ENCODE measurements around the gene CATSPERD. TPM values are rescaled to one million over a fixed set of nuclear protein-coding genes. Genes with fewer than 3 reads are reported as not detected.

The CATSPERD gene
- total and polyA plus RNA-seq, 9 of the 15 experiments (the other 6 are each of a cell fraction or from before 2014, with no cell fraction given), result not detected

- peaks cover 5% of the 10 kb centered on the region for H3K9me1 ChIP-seq (ENCODE audit: control insufficient read depth, insufficient read depth, low read length)
- peaks cover 0 to 12% of the 10 kb centered on the region in 2 experiments; a peak in 1 of 5 replicates for H3K4me1 ChIP-seq (replicated peaks in 1 of 2; ENCODE audit: control insufficient read depth in 2 of 2, insufficient read depth in 2 of 2, low read length in 2 of 2)
- H3K79me2 ChIP-seq (ENCODE audit: control insufficient read depth, insufficient read depth, low read length), result peaks cover 29% of the 10 kb centered on the region
- ATAC-seq (no peak), FAIRE-seq (no peak), DNase-seq (ENCODE audit: extremely low read depth in 1 of 4, low spot score in 3 of 4) (peak in 1 of 4 experiments; percentile 6)
- no peak overlapping the region for H3K27ac ChIP-seq (ENCODE audit: extremely low read depth, low read depth, low read length)
- no peak overlapping the region for H2AFZ ChIP-seq (ENCODE audit: low read depth, low read length)
- H3K9ac ChIP-seq (ENCODE audit: insufficient read depth in 1 of 2, low read depth in 2 of 2, low read length in 2 of 2), result no peak overlapping the region
- CTCF ChIA-PET (ENCODE audit: low intra/inter-chr PET ratio), result no interaction called here
- intact Hi-C loops (cut with micrococcal nuclease), result no loop called here
- TF ChIP-seq POLR2B (IDR thresholded peaks at IDR 0.05; ENCODE audit: low read depth, partially characterized antibody) (no peak), RBM22 (IDR thresholded peaks at IDR 0.05; ENCODE audit: low read depth, low read length, poor library complexity, severe bottlenecking) (peak; percentile 51), POLR2G (IDR thresholded peaks at IDR 0.05; ENCODE audit: low read depth, low read length) (peak; percentile 9; the same call in 1 of the 2 replicates), POLR2AphosphoS5 (IDR thresholded peaks at IDR 0.05; ENCODE audit: control insufficient read depth, insufficient read depth, low read depth, low read length) (0 out of 2 replicates have a peak, but pooled peaks have one; percentile 18), HDGF (IDR thresholded peaks at IDR 0.05) (no peak), IRF9 (tag; IDR thresholded peaks at IDR 0.05) (no peak), RBFOX2 (IDR thresholded peaks at IDR 0.05; ENCODE audit: low read depth, low read length) (peak; percentile 27; the same call in 1 of the 2 replicates), ZNF253 (CRISPR knock-in tag; conservative IDR thresholded peaks at IDR 0.05) (no peak), BACH1 (tag; IDR thresholded peaks at IDR 0.05) (no peak), ZNF217 (CRISPR knock-in tag; IDR thresholded peaks at IDR 0.05) (no peak)
- peaks cover 89% of the 10 kb centered on the region for H3K36me3 ChIP-seq (ENCODE audit: control insufficient read depth, insufficient read depth, low read length)
- H3K9me3 ChIP-seq (replicated peaks; ENCODE audit: control insufficient read depth, insufficient read depth, low read depth, low read length), result no peaks in the 10 kb centered on the region
- 100% methylated on average over 6 of the region's 8 CpGs for WGBS (ENCODE audit: insufficient coverage, low coverage, missing lambda C conversion rate)
- POLR2A ChIA-PET, result interaction anchor here (0.6 to 4.7 kb wide), 6 partner anchors 10 to 30 kb away, joined by 3 to 34 read pairs (median 10); partner anchors contain the start of genes CATSPERD and LONP1
- no peaks in the 10 kb centered on the region for H3K27me3 ChIP-seq (ENCODE audit: control insufficient read depth in 2 of 2, insufficient read depth in 2 of 2, low read length in 2 of 2)
- peaks cover 14% of the 10 kb centered on the region; the same call in 1 of the 2 replicates for H4K20me1 ChIP-seq (replicated peaks; ENCODE audit: control insufficient read depth, insufficient read depth, low read length)
- H3K4me2 ChIP-seq (ENCODE audit: insufficient read depth, low read length), result no peak overlapping the region
- TSS peak; percentile 7 for BruUV-seq (replicated peaks)
- in situ Hi-C loops (cut with MboI), result no loop called here
- no peak overlapping the region for H3K4me3 ChIP-seq
Measured at GRCh38 chr19:5711025-5711424, 9.4 kb upstream of the CATSPERD start.

All from K562 (cell line).